ENCODE results near the gene KIAA0232. TPM values are rescaled to one million over a fixed set of nuclear protein-coding genes. Genes with fewer than 3 reads are reported as not detected.

The KIAA0232 gene
- total and polyA plus RNA-seq, 9 donors = 8.7 to 41.4 (median 38.5) TPM

- intact Hi-C loops (cut with DNase I) = no loop called here
- H3K27me3 ChIP-seq = no peaks in the 10 kb centered on the region
- H3K36me3 ChIP-seq = no peaks in the 10 kb centered on the region
Observed at GRCh38 chr4:6868386-6868785, 85.9 kb downstream of the KIAA0232 start.

GRCh38 chr4:6869944-6870343 lies 87.4 kb downstream of the KIAA0232 start:
- WGBS, 3 donors = 82 to 92% (median 92%) methylated on average over 2 of the region's 2 CpGs
- Histone ChIP-seq H3K9me3 (no peaks in the 10 kb centered on the region), H3K36me3 (no peaks in the 10 kb centered on the region), H3K27me3 (no peaks in the 10 kb centered on the region), H3K4me3 (no peak overlapping the region), H3K27ac (no peak overlapping the region), H3K4me1 (ENCODE audit: insufficient read depth) (no peaks in the 10 kb centered on the region)
- DNase-seq = no peak
- intact Hi-C loops (cut with DNase I) = loop anchor here (5.0 to 10.0 kb wide), 3 partner anchors 85 to 148 kb away; partner anchors contain the start of gene KIAA0232 (in 3 of the 4)
- TF ChIP-seq CTCF (IDR thresholded peaks at IDR 0.05) = no peak
- no peak for TF ChIP-seq POLR2A (IDR thresholded peaks at IDR 0.05)
- TF ChIP-seq EP300 (IDR thresholded peaks at IDR 0.05) = no peak

More at GRCh38 chr4:6868386-6868785, 85.9 kb downstream of the KIAA0232 start:
- TF ChIP-seq EP300 (IDR thresholded peaks at IDR 0.05) (no peak), CTCF (IDR thresholded peaks at IDR 0.05) (no peak), POLR2A (IDR thresholded peaks at IDR 0.05) (no peak)
- Histone ChIP-seq H3K4me1 (ENCODE audit: insufficient read depth) (no peaks in the 10 kb centered on the region), H3K27ac (no peak overlapping the region), H3K4me3 (no peak overlapping the region), H3K9me3 (no peaks in the 10 kb centered on the region)
- WGBS, 3 donors = 89 to 95% (median 94%) methylated on average over 8 of the region's 8 CpGs
- DNase-seq = no peak

GRCh38 chr4:6873291-6873690 lies 90.8 kb downstream of the KIAA0232 start:
- intact Hi-C loops (cut with DNase I) = loop anchor here (5.0 to 10.0 kb wide), 3 partner anchors 88 to 151 kb away; partner anchors contain the start of gene KIAA0232 (in 3 of the 4)
- Histone ChIP-seq H3K27me3 (no peaks in the 10 kb centered on the region), H3K4me1 (ENCODE audit: insufficient read depth) (no peaks in the 10 kb centered on the region), H3K36me3 (no peaks in the 10 kb centered on the region), H3K27ac (no peak overlapping the region), H3K9me3 (no peaks in the 10 kb centered on the region), H3K4me3 (no peak overlapping the region)
- no peak for TF ChIP-seq EP300 (IDR thresholded peaks at IDR 0.05)
- no peak for TF ChIP-seq CTCF (IDR thresholded peaks at IDR 0.05)
- no peak for TF ChIP-seq POLR2A (IDR thresholded peaks at IDR 0.05)
- DNase-seq = no peak

GRCh38 chr4:6873792-6874461 lies 91.4 kb downstream of the KIAA0232 start:
- H3K27ac ChIP-seq = no peak overlapping the region
- no peak for TF ChIP-seq POLR2A (IDR thresholded peaks at IDR 0.05)
- TF ChIP-seq CTCF (IDR thresholded peaks at IDR 0.05) = peak; percentile 48 to 69 (median 61)
- TF ChIP-seq EP300 (IDR thresholded peaks at IDR 0.05) = no peak
- DNase-seq = peak; percentile 62 to 82 (median 74)
- H3K4me1 ChIP-seq (ENCODE audit: insufficient read depth) = no peaks in the 10 kb centered on the region
- no peaks in the 10 kb centered on the region for H3K36me3 ChIP-seq
- 48 to 63% (median 54%) methylated on average over 3 of the region's 3 CpGs for WGBS, 3 donors
- H3K4me3 ChIP-seq = no peak overlapping the region
- H3K9me3 ChIP-seq = no peaks in the 10 kb centered on the region
- intact Hi-C loops (cut with DNase I) = loop anchor here (2.0 to 10.0 kb wide), 4 partner anchors 89 to 153 kb away; partner anchors contain the start of gene KIAA0232 (in 3 of the 4)
- H3K27me3 ChIP-seq = no peaks in the 10 kb centered on the region
